H1 (cell line): ENCODE measurements around the gene GXYLT2.

Experiments used
- CHD2 ChIP-seq: IDR thresholded peaks from 2 replicates; pipeline ENCODE4 v1.6.1; 2012; ENCODE audit warnings: low read length, improper control_type of control experiment
- CTCF ChIP-seq, 3 experiments: IDR thresholded peaks; 1 replicate in 2 of 3; 2 replicates in 1 of 3; pipeline versions ENCODE4 v1.5.1 to v1.6.1; 2011; ENCODE audit warnings: low read length in 3 of 3, mild to moderate bottlenecking in 3 of 3, inconsistent platforms in 2 of 3, low read depth in 1 of 3, moderate library complexity in 1 of 3; ENCODE audit not compliant: insufficient read depth in 1 of 3; ENCODE audit errors: control extremely low read depth in 1 of 3
- EP300 ChIP-seq, 2 experiments: IDR thresholded peaks; 1 replicate in 1 of 2; 2 replicates in 1 of 2; pipeline ENCODE4 v1.6.1; 2011 to 2012; ENCODE audit warnings: low read depth in 2 of 2, low read length in 2 of 2, mild to moderate bottlenecking in 2 of 2, borderline replicate concordance in 1 of 2, inconsistent platforms in 1 of 2, moderate library complexity in 1 of 2
- EZH2 ChIP-seq: fragments of 200-600 bp; sonication (generic); IDR thresholded peaks from 2 replicates; pipeline ENCODE4 v1.7.1; 2012; ENCODE audit warnings: low read depth, mild to moderate bottlenecking, moderate library complexity, low read length, inconsistent platforms; ENCODE audit not compliant: severe bottlenecking
- HDAC2 ChIP-seq, 2 experiments: fragments of 300-600 bp in 1 of 2; sonication (generic) in 1 of 2; IDR thresholded peaks; 2 replicates each; pipeline ENCODE4 v1.6.1; 2011 to 2012; ENCODE audit warnings: low read depth in 2 of 2, low read length in 2 of 2, mild to moderate bottlenecking in 2 of 2, moderate library complexity in 2 of 2, borderline replicate concordance in 1 of 2, inconsistent platforms in 1 of 2
- JUN ChIP-seq: IDR thresholded peaks from 2 replicates; pipeline ENCODE4 v1.6.1; 2011; ENCODE audit warnings: low read depth, mild to moderate bottlenecking, improper control_type of control experiment, low read length
- USF2 ChIP-seq: IDR thresholded peaks from 2 replicates; pipeline ENCODE4 v1.6.1; 2011; ENCODE audit warnings: low read length, improper control_type of control experiment

DNA sequence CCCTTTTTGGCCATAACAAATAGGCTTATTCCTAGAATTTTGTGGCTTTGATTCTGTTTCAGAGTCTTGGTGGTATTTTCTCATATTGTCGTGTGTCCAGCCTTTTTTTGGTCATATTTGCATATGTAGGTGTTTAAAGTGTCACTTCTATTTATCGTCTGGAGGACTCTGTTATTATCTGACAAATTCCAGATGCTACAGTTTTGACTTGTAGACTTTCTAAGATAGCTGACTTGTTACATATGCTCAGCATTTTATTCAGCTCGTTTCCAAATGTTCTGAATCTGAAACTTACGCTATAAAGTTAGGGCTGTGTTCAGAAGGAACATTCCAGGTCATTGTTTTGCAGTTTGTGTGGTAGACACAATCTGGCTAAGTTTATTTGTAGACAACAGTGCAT is 110.6 kb downstream of the GXYLT2 start:
- TF ChIP-seq USF2 (no peak), EZH2 (no peak), HDAC2 (IDR thresholded peaks at IDR 0.05; ENCODE audit: borderline replicate concordance in 1 of 2, low read depth in 2 of 2, low read length in 2 of 2) (no peak), CTCF (IDR thresholded peaks at IDR 0.05; ENCODE audit: control extremely low read depth in 1 of 3, insufficient read depth in 1 of 3, low read depth in 1 of 3, low read length in 3 of 3) (no peak), CHD2 (no peak), JUN (no peak), EP300 (IDR thresholded peaks at IDR 0.05; ENCODE audit: borderline replicate concordance in 1 of 2, low read depth in 2 of 2, low read length in 2 of 2) (no peak)
